ENCODE results near the gene PPFIA2.

GRCh38 chr12:81520064-81520945 is 238.8 kb downstream of the PPFIA2 start:
- TF ChIP-seq TAF1 (IDR thresholded peaks at IDR 0.05; ENCODE audit: borderline replicate concordance, insufficient read depth, low read length) (no peak), POLR2AphosphoS5 (IDR thresholded peaks at IDR 0.05; ENCODE audit: low read depth, low read length) (no peak), SIN3A (IDR thresholded peaks at IDR 0.05; ENCODE audit: borderline replicate concordance, insufficient read depth, low read length) (no peak)
- TF ChIP-seq, protein P1, sequence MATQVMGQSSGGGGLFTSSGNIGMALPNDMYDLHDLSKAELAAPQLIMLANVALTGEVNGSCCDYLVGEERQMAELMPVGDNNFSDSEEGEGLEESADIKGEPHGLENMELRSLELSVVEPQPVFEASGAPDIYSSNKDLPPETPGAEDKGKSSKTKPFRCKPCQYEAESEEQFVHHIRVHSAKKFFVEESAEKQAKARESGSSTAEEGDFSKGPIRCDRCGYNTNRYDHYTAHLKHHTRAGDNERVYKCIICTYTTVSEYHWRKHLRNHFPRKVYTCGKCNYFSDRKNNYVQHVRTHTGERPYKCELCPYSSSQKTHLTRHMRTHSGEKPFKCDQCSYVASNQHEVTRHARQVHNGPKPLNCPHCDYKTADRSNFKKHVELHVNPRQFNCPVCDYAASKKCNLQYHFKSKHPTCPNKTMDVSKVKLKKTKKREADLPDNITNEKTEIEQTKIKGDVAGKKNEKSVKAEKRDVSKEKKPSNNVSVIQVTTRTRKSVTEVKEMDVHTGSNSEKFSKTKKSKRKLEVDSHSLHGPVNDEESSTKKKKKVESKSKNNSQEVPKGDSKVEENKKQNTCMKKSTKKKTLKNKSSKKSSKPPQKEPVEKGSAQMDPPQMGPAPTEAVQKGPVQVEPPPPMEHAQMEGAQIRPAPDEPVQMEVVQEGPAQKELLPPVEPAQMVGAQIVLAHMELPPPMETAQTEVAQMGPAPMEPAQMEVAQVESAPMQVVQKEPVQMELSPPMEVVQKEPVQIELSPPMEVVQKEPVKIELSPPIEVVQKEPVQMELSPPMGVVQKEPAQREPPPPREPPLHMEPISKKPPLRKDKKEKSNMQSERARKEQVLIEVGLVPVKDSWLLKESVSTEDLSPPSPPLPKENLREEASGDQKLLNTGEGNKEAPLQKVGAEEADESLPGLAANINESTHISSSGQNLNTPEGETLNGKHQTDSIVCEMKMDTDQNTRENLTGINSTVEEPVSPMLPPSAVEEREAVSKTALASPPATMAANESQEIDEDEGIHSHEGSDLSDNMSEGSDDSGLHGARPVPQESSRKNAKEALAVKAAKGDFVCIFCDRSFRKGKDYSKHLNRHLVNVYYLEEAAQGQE (IDR thresholded peaks at IDR 0.05; ENCODE audit: insufficient read depth in 1 of 2, low read depth in 2 of 2, low read length in 2 of 2) = no peak
